ENCODE results near the gene MAP3K13. TPM values are rescaled to one million over a fixed set of nuclear protein-coding genes. Genes with fewer than 3 reads are reported as not detected.

MAP3K13 gene
- total and polyA plus RNA-seq, 3 donors from 2014 or later: 37.1 to 66.5 (median 43.7) TPM

DNA sequence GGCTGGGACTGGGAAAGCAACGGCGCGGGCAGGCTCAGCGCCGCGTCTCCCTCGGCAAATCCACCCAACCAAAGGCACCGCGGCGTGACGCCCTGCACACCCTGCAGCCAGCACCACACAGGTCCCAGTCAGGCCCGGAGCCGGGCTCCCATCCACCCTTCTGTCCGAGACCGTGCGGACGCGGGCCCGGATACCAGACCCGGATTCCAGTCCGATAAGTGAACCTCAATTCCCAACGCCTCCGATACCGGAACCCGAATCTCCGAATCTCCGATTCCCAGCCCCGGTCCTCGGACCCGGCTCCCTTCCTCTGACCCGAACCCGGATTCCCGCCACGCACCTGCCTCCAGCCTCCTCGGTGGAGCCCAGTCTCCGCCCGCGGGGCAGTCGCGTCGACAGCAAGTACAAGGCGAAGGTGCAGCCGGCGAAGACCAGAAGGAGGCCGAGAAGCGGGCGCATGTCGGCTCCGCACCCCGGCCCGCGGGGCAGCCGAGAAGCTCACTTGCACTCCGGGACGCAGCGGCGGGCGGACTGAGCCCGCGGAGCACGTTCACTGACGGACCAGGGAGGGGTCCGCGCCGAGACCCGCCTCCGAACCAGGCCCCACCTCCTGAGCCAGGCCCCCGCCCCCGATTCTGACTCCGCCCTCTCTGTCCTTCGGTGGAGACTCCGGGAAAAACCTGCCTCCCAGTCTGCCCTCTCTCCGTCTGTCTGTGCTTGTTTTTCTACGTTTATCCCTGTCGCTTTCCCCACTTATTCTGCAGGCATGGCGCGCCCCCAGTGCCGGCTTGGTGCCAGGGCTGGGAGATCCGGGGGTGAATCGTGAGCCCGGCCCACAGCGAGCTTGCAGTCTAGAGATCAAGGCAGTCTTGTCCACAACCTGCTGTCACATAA is 135.8 kb downstream of the MAP3K13 start, which contains the start of gene TMEM41A:
TMEM41A (minus strand) TSS at position 533 of the 894 bp plus-strand sequence; CDS start at position 459, 74 bp downstream.
- WGBS, 2 donors: 0 to 1% methylated on average over 20 to 81 of the region's 82 CpGs

DNA sequence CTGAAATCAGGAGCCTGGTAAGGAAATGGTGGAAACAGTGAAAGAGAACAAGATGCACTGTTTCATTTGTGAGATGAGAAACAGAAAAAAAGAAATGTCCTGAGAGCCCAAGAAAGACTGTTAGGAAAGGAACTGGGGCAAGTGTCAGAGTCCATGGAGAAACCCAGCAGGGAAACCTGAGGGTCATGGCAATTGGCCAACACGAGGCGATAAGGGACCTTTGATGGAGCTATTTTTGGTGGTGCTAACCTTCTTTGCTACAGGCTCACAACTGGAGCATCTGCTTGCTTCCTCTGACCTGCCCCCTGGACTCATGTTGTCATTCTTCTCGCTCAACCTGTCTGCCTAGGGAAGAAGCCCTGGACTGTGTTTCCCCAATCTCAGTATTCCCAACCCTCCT is 140.1 kb downstream of the MAP3K13 start:
- Histone ChIP-seq H3K4me1 (peaks cover 3% of the 10 kb centered on the region), H3K36me3 (ENCODE audit: low read depth, missing control alignments) (no peaks in the 10 kb centered on the region), H3K4me3 (no peak overlapping the region), H3K27ac (no peak overlapping the region), H3K9me3 (no peaks in the 10 kb centered on the region), H3K27me3 (no peaks in the 10 kb centered on the region)
- no peak for DNase-seq
- intact Hi-C loops (cut with DNase I; ENCODE audit: low total_unique reads): no loop called here
- no peak for TF ChIP-seq POLR2A (IDR thresholded peaks at IDR 0.05)
- 48 to 59% methylated on average over 3 of the region's 3 CpGs for WGBS, 2 donors

More for the DNA sequence above, 135.8 kb downstream of the MAP3K13 start, which contains the start of gene TMEM41A:
- Histone ChIP-seq H3K4me3 (peak within 1 kb of the TSS; percentile 80 to 96), H3K9me3 (no peaks in the 10 kb centered on the region), H3K4me1 (peaks cover 17% of the 10 kb centered on the region), H3K36me3 (ENCODE audit: low read depth, missing control alignments) (no peaks in the 10 kb centered on the region), H3K27ac (peak within 1 kb of the TSS; percentile 81 to 85), H3K27me3 (no peaks in the 10 kb centered on the region)
- intact Hi-C loops (cut with DNase I; ENCODE audit: low total_unique reads): no loop called here
- TF ChIP-seq POLR2A (IDR thresholded peaks at IDR 0.05): peak; percentile 53
- TF ChIP-seq, protein P1, sequence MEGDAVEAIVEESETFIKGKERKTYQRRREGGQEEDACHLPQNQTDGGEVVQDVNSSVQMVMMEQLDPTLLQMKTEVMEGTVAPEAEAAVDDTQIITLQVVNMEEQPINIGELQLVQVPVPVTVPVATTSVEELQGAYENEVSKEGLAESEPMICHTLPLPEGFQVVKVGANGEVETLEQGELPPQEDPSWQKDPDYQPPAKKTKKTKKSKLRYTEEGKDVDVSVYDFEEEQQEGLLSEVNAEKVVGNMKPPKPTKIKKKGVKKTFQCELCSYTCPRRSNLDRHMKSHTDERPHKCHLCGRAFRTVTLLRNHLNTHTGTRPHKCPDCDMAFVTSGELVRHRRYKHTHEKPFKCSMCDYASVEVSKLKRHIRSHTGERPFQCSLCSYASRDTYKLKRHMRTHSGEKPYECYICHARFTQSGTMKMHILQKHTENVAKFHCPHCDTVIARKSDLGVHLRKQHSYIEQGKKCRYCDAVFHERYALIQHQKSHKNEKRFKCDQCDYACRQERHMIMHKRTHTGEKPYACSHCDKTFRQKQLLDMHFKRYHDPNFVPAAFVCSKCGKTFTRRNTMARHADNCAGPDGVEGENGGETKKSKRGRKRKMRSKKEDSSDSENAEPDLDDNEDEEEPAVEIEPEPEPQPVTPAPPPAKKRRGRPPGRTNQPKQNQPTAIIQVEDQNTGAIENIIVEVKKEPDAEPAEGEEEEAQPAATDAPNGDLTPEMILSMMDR (IDR thresholded peaks at IDR 0.05): no peak
- DNase-seq: peak; percentile 96

DNA sequence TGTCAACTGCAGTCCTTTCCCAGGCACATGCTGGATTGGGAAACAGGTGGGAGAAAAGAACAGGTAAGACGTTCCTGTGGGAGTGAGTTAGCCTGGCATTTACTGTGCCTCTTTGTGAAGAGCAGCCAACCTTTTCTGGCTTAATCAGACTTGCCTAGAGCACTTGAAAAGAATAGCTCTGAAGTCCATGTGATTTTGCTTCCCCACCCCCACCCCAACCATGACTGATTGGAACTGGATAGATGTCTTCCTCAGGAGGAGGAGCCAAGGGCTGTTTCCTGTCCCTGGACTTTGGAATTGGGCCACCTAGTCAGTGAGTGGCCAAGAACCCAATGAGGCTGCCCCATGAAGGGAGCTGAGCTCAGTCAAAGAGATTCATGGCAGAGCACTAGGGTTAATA is 140.6 kb downstream of the MAP3K13 start:
- 48 to 89% methylated on average over 1 of the region's 1 CpG for WGBS, 2 donors
- Histone ChIP-seq H3K4me3 (no peak overlapping the region), H3K9me3 (no peaks in the 10 kb centered on the region), H3K4me1 (peaks cover 3% of the 10 kb centered on the region), H3K27ac (no peak overlapping the region), H3K36me3 (ENCODE audit: low read depth, missing control alignments) (no peaks in the 10 kb centered on the region), H3K27me3 (no peaks in the 10 kb centered on the region)
- TF ChIP-seq, protein P1 (IDR thresholded peaks at IDR 0.05): no peak
- no peak for TF ChIP-seq POLR2A (IDR thresholded peaks at IDR 0.05)
- intact Hi-C loops (cut with DNase I; ENCODE audit: low total_unique reads): no loop called here
- DNase-seq: no peak

DNA sequence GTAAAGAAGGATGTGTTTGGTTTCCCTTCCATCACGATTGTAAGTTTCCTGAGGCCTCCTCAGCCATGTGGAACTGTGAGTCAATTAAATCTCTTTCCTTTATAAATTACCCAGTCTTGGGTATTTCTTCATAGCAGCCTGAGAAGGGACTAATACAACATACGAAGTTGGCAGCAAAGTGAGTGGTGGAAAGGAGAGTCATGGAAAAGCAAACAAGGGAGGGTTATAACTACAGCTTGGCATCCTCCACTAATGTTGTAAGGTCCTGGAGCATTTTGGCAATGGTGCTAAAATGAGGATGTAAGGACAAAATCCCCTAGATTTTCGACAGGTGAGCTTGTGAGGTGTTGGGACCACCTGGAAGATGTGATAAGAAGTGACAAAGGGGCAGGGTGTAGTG is 141.7 kb downstream of the MAP3K13 start:
- 68 to 73% methylated on average over 3 of the region's 3 CpGs for WGBS, 2 donors
- Histone ChIP-seq H3K9me3 (no peaks in the 10 kb centered on the region), H3K27me3 (no peaks in the 10 kb centered on the region), H3K36me3 (ENCODE audit: low read depth, missing control alignments) (no peaks in the 10 kb centered on the region), H3K4me3 (no peak overlapping the region), H3K27ac (no peak overlapping the region), H3K4me1 (peaks cover 3% of the 10 kb centered on the region)
- no peak for TF ChIP-seq POLR2A (IDR thresholded peaks at IDR 0.05)
- TF ChIP-seq, protein P1 (IDR thresholded peaks at IDR 0.05): no peak
- no peak for DNase-seq
- intact Hi-C loops (cut with DNase I; ENCODE audit: low total_unique reads): no loop called here

DNA sequence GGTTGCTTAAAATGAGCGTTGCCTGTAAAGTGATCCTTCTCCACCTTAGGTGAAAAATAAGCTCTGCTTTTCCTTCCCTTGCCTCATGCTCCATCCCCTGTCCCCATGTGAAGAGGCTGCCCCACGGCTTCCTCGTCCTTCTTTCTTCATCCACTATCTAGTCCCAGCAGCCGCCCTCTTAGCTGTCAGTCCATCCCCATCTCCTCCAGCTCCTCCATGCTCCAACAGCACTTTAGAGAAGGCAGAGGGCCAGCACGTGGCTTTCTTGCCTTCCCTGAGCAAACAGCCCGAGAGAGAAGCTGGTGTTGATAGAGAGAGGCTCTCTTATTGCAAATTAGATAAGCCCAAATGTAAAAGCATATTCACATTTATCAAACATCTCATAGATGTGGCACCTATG is 144.9 kb downstream of the MAP3K13 start:
- WGBS, 2 donors: 65 to 73% methylated on average over 6 of the region's 6 CpGs

More for the DNA sequence above, 144.9 kb downstream of the MAP3K13 start:
- H3K4me3 ChIP-seq: no peak overlapping the region
- intact Hi-C loops (cut with DNase I; ENCODE audit: low total_unique reads): no loop called here
- H3K4me1 ChIP-seq: peaks cover 2% of the 10 kb centered on the region
- no peaks in the 10 kb centered on the region for H3K9me3 ChIP-seq
- no peak overlapping the region for H3K27ac ChIP-seq
- H3K27me3 ChIP-seq: no peaks in the 10 kb centered on the region
- H3K36me3 ChIP-seq (ENCODE audit: low read depth, missing control alignments): no peaks in the 10 kb centered on the region
- DNase-seq: no peak
- TF ChIP-seq POLR2A (IDR thresholded peaks at IDR 0.05): no peak
- TF ChIP-seq, protein P1 (IDR thresholded peaks at IDR 0.05): no peak

All from testis (tissue), 3 donors.